GM21381 (cell line): Measurements from ENCODE around the gene GALNTL6.
"Not testable (repeated sequence)": the region's sequence is repeated elsewhere in the genome, so short reads cannot be mapped to it uniquely, and the experiment has no call there.

Source experiments
- ATAC-seq: cut with Tn5 transposase; IDR thresholded peaks from one replicate; pipeline ENCODE4 v1.9.1; 2021; ENCODE audit warnings: mild to moderate bottlenecking, moderate library complexity; ENCODE audit not compliant: unreplicated experiment

Gene GALNTL6

DNA sequence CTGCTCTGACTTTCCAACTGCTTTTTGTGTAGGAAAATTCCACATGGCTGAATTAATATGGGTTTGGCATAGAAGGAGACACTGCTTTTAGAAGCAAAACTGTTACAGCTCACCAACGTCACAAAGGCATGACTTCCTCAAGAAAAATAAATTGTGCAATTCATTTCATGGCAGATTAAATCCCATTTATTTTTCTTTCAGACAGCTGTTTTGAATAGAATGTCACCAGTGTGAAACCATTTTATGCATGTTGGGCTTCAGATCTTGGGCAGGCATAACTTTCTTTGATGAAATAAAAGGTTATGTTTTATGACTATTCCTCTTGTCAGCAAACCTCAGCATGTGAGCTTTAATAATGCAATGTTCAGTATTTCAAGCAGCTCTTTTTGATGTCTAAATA lies 542.8 kb downstream of the GALNTL6 start:
- ATAC-seq, result no peak

DNA sequence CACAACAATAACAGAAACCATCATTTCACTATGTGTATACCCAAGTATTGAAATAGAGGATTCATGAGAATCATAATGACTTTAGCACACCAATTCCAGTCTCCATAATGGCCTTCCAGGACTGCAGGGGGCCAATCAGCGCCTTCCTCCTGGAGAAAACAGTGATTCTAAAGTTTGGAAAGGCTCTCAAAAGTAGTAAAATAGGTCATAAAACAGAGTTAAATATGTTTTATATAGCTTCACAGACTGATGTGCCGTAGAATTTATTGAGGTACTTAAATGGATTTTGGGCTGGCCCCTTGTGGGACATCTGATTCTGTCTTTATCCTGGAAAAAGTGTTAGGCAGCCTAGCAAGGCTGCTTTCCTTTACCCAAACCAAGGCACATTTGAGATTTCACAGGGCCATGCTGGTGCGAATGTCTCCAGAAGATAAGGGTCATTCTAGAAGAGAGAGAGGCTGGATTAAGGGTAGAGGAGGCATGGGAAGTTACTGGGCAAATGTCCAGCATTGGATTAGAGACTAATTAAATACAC lies 543.9 kb downstream of the GALNTL6 start:
- ATAC-seq, result no peak

DNA sequence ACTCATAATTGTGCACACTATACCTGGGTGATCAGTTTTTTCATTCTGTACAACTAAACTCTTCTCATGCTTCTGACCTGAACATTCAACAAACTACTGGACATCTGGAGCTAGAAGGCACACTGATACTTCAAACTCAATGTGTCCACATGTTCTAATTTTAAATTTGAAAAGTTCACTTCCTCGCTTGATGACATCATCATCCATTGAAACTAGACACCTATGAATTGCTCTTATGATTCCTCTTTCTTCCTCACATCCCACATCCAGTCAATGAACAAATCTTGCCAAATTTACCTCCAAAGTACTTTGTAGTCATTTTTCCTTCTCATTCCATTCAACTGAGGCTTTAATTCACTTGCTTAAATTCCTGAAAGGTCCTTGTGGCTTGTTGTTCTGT lies 549.4 kb downstream of the GALNTL6 start:
- no peak for ATAC-seq

GRCh38 chr4:172369471-172369959 lies 556.3 kb downstream of the GALNTL6 start:
- no peak for ATAC-seq

- ATAC-seq, result no peak
Observed at GRCh38 chr4:172377486-172378140, 564.4 kb downstream of the GALNTL6 start.

- no peak for ATAC-seq
Observed at GRCh38 chr4:172379834-172380233, 566.6 kb downstream of the GALNTL6 start.

- ATAC-seq, result no peak
Observed at GRCh38 chr4:172390331-172390730, 577.1 kb downstream of the GALNTL6 start.

DNA sequence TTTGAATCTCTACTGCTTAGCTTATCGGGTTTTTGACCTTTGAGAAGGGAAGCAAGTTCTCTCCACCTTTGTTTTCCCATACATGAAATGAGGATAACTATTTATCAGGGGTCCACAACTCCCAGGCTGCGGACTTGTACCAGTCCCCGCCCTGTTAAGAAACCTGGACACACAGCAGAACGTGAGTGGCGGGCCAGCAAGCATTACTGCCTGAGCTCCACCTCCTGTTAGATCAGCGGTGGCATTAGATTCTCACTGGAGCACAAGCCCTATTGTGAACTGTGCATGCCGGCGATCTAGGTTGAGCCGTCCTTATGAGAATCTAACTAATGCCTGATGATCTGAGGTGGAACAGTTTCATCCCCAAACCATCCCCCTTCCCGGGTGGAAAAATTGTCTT lies 579.5 kb downstream of the GALNTL6 start:
- no peak for ATAC-seq

DNA sequence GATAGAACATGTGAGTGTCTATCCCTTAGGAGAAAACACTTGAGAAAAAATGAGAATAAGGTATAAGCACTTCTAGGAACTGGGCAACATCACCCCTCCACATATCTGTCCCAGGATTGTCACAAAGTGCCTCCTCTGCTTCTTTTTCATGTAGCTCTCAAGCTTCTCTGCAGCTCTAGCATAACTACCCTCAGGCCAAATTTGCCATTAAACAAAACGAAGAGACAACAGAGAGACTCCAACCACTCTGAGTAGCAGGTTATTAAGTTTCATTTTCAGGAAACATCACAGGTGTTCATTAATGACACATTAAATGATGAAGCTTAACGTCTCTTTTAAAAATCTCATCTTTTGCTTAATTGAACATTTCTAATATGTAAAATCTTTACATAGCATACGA lies 580.0 kb downstream of the GALNTL6 start:
- ATAC-seq, result no peak

DNA sequence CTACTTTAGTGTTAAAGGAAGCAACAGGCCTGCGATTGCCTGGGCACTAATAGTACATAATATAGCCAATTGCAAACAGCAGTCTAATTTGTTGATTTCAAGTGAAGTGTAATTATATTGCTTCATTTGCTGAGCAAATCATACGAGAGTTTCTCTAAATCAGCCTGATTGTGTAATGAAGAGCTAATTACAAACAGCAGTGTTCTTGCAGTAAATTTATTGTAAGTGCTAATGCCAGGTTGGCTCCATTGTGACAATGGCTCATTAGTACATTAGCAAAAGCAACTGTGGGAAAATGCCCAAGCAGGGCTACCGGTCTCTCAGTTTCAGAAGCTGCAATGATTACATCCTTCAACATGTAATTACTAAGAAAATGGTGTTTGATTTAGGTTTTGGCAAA lies 591.5 kb downstream of the GALNTL6 start:
- no peak for ATAC-seq

DNA sequence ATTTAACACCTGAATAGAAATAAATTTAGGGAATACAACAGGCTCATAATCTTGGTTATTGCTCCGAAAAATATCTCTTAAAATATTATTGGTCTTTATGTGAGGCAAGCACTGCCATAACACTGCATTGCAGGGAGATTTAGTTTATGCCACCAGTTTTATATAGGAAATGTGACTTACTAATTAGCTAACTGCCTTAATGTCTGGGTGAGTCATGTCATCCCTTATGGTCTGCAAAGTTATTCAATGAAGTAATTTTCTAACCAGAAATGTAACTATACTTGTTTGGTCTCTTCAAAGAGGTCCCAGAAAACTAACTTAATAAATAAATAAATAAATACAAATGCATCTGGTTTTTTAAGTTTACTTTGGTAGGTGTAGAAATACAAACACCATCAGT lies 597.2 kb downstream of the GALNTL6 start:
- ATAC-seq, result no peak

DNA sequence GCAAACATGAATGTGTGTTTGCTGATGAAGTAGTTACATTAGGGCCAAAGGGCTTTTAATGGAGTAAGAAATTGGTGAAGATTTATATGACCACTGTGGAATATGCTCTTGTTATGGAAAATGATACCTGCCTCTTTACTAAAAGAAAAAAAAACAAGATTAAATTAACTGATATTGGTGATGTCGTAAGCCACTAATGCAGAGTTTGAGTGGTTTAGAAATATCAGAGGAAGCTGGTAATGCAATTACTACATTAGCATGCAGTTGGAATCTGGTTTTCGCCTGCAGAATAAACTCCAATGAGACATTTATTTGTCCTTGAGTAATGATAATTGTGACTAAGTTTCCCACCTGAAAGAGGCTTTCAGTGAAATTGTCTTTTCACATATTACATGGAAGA lies 597.9 kb downstream of the GALNTL6 start:
- no peak for ATAC-seq

DNA sequence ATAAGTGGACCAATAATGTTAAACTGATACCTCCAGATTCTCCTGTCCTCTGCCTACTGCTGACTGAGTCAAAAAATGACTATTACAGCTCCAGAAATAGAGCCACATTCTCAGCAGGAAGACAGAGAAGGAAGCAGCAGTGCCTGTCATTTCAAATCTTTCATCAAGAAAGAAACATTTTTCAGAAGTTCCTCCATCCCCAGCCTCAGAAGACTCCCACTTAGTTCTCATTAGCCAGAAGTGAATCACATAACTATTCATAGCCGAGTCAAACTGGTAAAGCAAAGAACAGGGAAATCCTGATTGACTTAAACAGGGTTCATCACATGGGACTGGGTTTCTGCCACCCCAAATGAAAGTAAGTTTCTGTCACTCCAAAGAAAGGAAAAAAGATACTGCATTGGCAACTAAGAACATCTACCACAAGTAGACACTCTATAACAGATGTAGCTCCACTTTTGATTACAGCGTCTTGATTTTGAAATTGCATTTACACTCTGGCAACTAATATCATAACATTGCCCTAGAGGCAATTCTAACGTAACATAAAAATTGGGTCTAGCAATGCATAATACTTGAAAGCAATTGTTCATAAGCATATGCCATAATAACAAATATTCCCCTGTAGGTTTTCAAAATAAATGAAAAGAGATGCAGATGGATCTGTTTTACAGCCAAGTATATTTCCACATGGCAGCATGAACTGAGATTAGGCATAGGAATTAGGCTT lies 599.8 kb downstream of the GALNTL6 start:
- no peak for ATAC-seq

DNA sequence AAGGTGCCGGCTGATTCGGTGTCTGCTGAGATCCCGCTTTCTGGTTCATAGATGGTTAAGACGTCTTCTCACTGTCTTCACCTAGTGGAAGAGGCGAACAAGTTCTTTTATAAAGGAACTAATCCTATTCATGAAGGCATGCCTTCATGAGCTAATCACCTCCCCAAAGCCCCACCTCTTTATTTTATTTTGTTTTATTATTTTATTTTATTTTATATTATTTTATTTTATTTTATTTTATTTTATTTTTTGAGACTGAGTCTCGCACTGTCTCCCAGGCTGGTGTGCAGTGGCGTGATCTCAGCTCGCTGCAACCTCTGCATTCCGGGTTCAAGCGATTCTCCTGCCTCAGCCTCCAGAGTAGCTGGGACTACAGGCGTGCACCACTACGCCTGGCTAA lies 615.8 kb downstream of the GALNTL6 start:
- not testable (repeated sequence) for ATAC-seq

GRCh38 chr4:172480471-172480870 lies 667.3 kb downstream of the GALNTL6 start:
- no peak for ATAC-seq

GRCh38 chr4:172481802-172482508 lies 668.8 kb downstream of the GALNTL6 start:
- no peak for ATAC-seq

GRCh38 chr4:172485007-172485406 lies 671.8 kb downstream of the GALNTL6 start:
- ATAC-seq, result no peak

DNA sequence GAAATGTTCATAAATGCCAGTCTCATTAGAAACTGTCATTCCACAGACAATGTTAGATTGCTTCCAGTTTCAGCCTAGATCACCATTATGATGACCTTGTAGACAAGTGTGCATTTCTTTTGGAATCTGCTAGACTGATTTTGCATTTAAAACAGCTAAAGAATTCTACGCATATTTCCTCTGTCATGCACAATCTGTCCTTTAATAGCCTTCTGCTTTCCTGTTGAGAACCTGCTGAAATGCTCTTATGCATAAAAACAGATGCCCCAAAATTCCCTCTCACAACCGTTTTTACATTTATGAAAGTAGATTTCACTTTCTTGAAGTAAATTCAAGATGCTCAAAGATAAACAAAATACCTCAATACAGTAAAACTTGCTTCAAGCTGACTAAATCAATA lies 673.3 kb downstream of the GALNTL6 start:
- ATAC-seq, result no peak

- no peak for ATAC-seq
Observed at GRCh38 chr4:172489861-172490260, 676.7 kb downstream of the GALNTL6 start.

DNA sequence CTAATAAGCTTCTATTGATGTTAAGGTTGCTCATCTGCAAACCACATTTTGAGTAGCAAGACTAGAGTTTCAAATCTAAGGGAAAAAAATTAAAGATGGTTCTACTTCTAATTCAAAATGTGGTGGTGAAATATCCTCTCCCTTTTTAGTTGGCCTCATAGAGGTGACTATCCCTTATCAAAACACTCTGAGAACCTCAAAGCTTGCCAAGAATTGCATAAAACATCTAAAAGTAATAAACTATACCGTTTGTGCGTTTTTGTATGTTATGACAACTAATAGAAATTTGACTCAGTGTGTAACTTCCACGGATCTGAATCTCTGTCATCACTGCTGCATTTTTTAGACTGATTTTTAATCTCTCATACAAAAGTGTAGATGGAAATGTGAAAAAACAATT lies 682.6 kb downstream of the GALNTL6 start:
- ATAC-seq, result no peak

DNA sequence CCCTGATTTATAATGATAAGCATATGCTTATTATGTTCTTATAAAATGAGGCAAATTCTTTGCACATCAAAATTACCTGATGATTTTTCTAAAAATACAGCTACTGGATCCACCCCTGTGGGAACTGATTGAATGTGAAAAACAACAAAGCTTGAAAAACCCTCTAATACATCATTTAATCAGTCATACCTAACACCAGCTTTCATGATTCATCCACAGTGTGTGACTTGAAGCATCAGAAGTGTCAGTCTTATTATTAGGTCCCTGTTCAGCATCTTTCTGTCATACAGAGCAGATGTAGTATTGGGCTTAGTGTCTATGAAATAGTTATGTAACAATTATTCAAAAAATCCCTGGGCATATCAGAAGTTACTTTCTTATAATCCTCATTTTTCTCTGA lies 684.1 kb downstream of the GALNTL6 start:
- ATAC-seq, result no peak

- ATAC-seq, result no peak
Observed at GRCh38 chr4:172514011-172514410, 700.8 kb downstream of the GALNTL6 start.
